Measurements from ENCODE around the gene FAM186B.

GRCh38 chr12:49559011-49559675 is 46.3 kb downstream of the FAM186B start:
- TF ChIP-seq CTCF (IDR thresholded peaks at IDR 0.05) = no peak
- TF ChIP-seq POLR2AphosphoS5 (IDR thresholded peaks at IDR 0.05) = no peak
- no peak for TF ChIP-seq POLR2A (IDR thresholded peaks at IDR 0.05)
